Measurements from ENCODE around the gene ZMYND8.

DNA sequence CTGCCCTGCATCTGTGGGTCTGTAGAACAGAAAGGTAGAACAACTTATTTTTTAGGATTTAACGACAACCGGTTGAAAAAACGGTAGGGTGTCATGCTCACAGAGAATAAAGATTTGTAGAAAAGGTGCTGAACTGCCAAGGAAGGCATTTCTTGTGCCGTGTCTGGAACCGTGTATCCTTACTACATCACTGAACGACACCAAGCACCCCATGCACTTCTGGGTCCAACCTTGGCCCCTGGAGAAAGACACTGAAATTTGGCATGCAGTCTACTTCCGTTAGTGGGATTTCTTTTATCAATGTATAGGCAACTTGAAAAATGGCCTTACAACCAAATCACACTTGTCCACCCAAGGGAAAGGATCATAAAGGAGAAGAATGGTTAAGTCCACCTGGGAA is 145.5 kb downstream of the ZMYND8 start:
- TF ChIP-seq, protein P1, sequence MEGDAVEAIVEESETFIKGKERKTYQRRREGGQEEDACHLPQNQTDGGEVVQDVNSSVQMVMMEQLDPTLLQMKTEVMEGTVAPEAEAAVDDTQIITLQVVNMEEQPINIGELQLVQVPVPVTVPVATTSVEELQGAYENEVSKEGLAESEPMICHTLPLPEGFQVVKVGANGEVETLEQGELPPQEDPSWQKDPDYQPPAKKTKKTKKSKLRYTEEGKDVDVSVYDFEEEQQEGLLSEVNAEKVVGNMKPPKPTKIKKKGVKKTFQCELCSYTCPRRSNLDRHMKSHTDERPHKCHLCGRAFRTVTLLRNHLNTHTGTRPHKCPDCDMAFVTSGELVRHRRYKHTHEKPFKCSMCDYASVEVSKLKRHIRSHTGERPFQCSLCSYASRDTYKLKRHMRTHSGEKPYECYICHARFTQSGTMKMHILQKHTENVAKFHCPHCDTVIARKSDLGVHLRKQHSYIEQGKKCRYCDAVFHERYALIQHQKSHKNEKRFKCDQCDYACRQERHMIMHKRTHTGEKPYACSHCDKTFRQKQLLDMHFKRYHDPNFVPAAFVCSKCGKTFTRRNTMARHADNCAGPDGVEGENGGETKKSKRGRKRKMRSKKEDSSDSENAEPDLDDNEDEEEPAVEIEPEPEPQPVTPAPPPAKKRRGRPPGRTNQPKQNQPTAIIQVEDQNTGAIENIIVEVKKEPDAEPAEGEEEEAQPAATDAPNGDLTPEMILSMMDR (IDR thresholded peaks at IDR 0.05) = no peak
- TF ChIP-seq POLR2AphosphoS5 (IDR thresholded peaks at IDR 0.05) (no peak), POLR2A (IDR thresholded peaks at IDR 0.05) (no peak), EP300 (IDR thresholded peaks at IDR 0.05; ENCODE audit: low read depth) (no peak)
